H9 (cell line): ENCODE data around the gene SCO2. TPM values are rescaled to one million over a fixed set of nuclear protein-coding genes. Genes with fewer than 3 reads are reported as not detected.

Source experiments
- DNase-seq: peaks from one replicate; pipeline ENCODE4 v3.0.0-alpha.2; 2017
- H2AFZ ChIP-seq: one replicate; pipeline ENCODE4 v1.6.1; 2013; ENCODE audit warnings: mild to moderate bottlenecking, low read length, control low read depth, moderate library complexity
- H2AK5ac ChIP-seq: 2 replicates; pipeline ENCODE4 v1.6.1; 2013; ENCODE audit warnings: low read length, control low read depth, mixed read lengths; ENCODE audit not compliant: insufficient read length
- H2BK120ac ChIP-seq: one replicate; pipeline ENCODE4 v1.6.1; 2013; ENCODE audit warnings: low read depth, mild to moderate bottlenecking, low read length, control low read depth, inconsistent platforms; ENCODE audit not compliant: poor library complexity, severe bottlenecking
- H2BK12ac ChIP-seq: 2 replicates; pipeline ENCODE4 v1.6.1; 2013; ENCODE audit warnings: low read length, control low read depth, mixed read lengths, low read depth; ENCODE audit not compliant: insufficient read length
- H2BK15ac ChIP-seq: 2 replicates; pipeline ENCODE4 v1.6.1; 2013; ENCODE audit warnings: low read depth, low read length, control low read depth
- H2BK20ac ChIP-seq: one replicate; pipeline ENCODE4 v1.6.1; 2013; ENCODE audit warnings: low read depth, mild to moderate bottlenecking, low read length, control low read depth, inconsistent platforms; ENCODE audit not compliant: poor library complexity, severe bottlenecking
- H2BK5ac ChIP-seq: 2 replicates; pipeline ENCODE4 v1.6.1; 2013; ENCODE audit warnings: low read length, control low read depth, mixed read lengths; ENCODE audit not compliant: insufficient read length
- H3K14ac ChIP-seq: 2 replicates; pipeline ENCODE4 v1.6.1; 2013; ENCODE audit warnings: low read length, control low read depth; ENCODE audit not compliant: insufficient read depth
- H3K18ac ChIP-seq: 2 replicates; pipeline ENCODE4 v1.6.1; 2013; ENCODE audit warnings: low read depth, mild to moderate bottlenecking, mixed read lengths, low read length, control low read depth; ENCODE audit not compliant: insufficient read length
- H3K23ac ChIP-seq: 2 replicates; pipeline ENCODE4 v1.6.1; 2013; ENCODE audit warnings: low read length, control low read depth, mixed read lengths, low read depth; ENCODE audit not compliant: insufficient read length
- H3K23me2 ChIP-seq: 2 replicates; pipeline ENCODE4 v1.6.1; 2013; ENCODE audit warnings: low read depth, mild to moderate bottlenecking, mixed read lengths, low read length, control low read depth; ENCODE audit not compliant: insufficient read length, poor library complexity, severe bottlenecking
- H3K27ac ChIP-seq: 2 replicates; pipeline ENCODE4 v1.5.1; 2013; ENCODE audit warnings: low read length, control low read depth, mixed read lengths, low read depth; ENCODE audit not compliant: insufficient read length
- H3K27me3 ChIP-seq: 2 replicates; pipeline ENCODE4 v1.6.1; 2013; ENCODE audit warnings: low read length, control low read depth, inconsistent platforms; ENCODE audit not compliant: insufficient read depth
- H3K4ac ChIP-seq: 2 replicates; pipeline ENCODE4 v1.6.1; 2013; ENCODE audit warnings: low read depth, mild to moderate bottlenecking, control low read depth, inconsistent platforms, low read length, moderate library complexity
- H3K4me1 ChIP-seq: 2 replicates; pipeline ENCODE4 v1.6.1; 2013; ENCODE audit warnings: low read length, control low read depth, inconsistent platforms; ENCODE audit not compliant: insufficient read depth
- H3K4me2 ChIP-seq: 2 replicates; pipeline ENCODE4 v1.6.1; 2013; ENCODE audit warnings: low read length, control low read depth, mixed read lengths; ENCODE audit not compliant: insufficient read length, insufficient read depth
- H3K56ac ChIP-seq: 2 replicates; pipeline ENCODE4 v1.6.1; 2013; ENCODE audit warnings: low read depth, mild to moderate bottlenecking, mixed read lengths, low read length, control low read depth; ENCODE audit not compliant: insufficient read length
- H3K79me1 ChIP-seq: 2 replicates; pipeline ENCODE4 v1.6.1; 2013; ENCODE audit warnings: low read depth, mild to moderate bottlenecking, moderate library complexity, low read length, control low read depth, inconsistent platforms; ENCODE audit not compliant: insufficient read depth, poor library complexity, severe bottlenecking
- H3K79me2 ChIP-seq: 2 replicates; pipeline ENCODE4 v1.6.1; 2013; ENCODE audit warnings: low read length, control low read depth, inconsistent platforms; ENCODE audit not compliant: insufficient read depth
- H3K9ac ChIP-seq: 2 replicates; pipeline ENCODE4 v1.6.1; 2013; ENCODE audit warnings: low read length, control low read depth, mixed read lengths; ENCODE audit not compliant: insufficient read length; ENCODE audit errors: extremely low read depth
- H3K9me3 ChIP-seq: one replicate; pipeline ENCODE4 v1.6.1; 2013; ENCODE audit warnings: low read depth, low read length, inconsistent platforms; ENCODE audit not compliant: control insufficient read depth
- H3T11ph ChIP-seq: one replicate; pipeline ENCODE4 v1.6.1; 2013; ENCODE audit warnings: mild to moderate bottlenecking, low read length, control low read depth, inconsistent platforms
- H4K20me1 ChIP-seq: one replicate; pipeline ENCODE4 v1.6.1; 2013; ENCODE audit not compliant: control insufficient read depth, insufficient read length, insufficient read depth
- H4K5ac ChIP-seq: 2 replicates; pipeline ENCODE4 v1.6.1; 2013; ENCODE audit warnings: low read depth, mild to moderate bottlenecking, mixed read lengths, low read length, control low read depth; ENCODE audit not compliant: insufficient read length
- H4K8ac ChIP-seq: replicated peaks from 2 replicates; pipeline ENCODE4 v1.6.1; 2013; ENCODE audit warnings: low read length, control low read depth, mixed read lengths, low read depth; ENCODE audit not compliant: insufficient read length
- H4K91ac ChIP-seq: 2 replicates; pipeline ENCODE4 v1.6.1; 2013; ENCODE audit warnings: low read depth, mild to moderate bottlenecking, moderate library complexity, mixed read lengths, low read length, control low read depth; ENCODE audit not compliant: insufficient read length
- H3K27ac Mint-ChIP-seq, 3 experiments: 2 replicates in 2 of 3; 3 replicates in 1 of 3; pipeline ENCODE4 v1.8.0; 2020 to 2021; ENCODE audit warnings: mixed read lengths in 3 of 3, mild to moderate bottlenecking in 1 of 3, moderate library complexity in 1 of 3
- H3K27me3 Mint-ChIP-seq: 2 replicates; pipeline ENCODE4 v1.8.0; 2021; ENCODE audit warnings: low read depth, mild to moderate bottlenecking, moderate library complexity, mixed read lengths
- H3K36me3 Mint-ChIP-seq, 3 experiments: 2 replicates in 2 of 3; 3 replicates in 1 of 3; pipeline ENCODE4 v1.8.0; 2020 to 2021; ENCODE audit warnings: low read depth in 3 of 3, mixed read lengths in 3 of 3; ENCODE audit not compliant: insufficient read depth in 1 of 3
- H3K4me1 Mint-ChIP-seq, 2 experiments: 2 replicates each; pipeline ENCODE4 v1.8.0; 2020; ENCODE audit warnings: mixed read lengths in 2 of 2
- H3K4me3 Mint-ChIP-seq, 2 experiments: 2 replicates in 1 of 2; 3 replicates in 1 of 2; pipeline ENCODE4 v1.8.0; 2020 to 2021; ENCODE audit warnings: mild to moderate bottlenecking in 2 of 2, mixed read lengths in 2 of 2, moderate library complexity in 1 of 2
- H3K9me3 Mint-ChIP-seq, 2 experiments: 2 replicates in 1 of 2; 3 replicates in 1 of 2; pipeline ENCODE4 v1.8.0; 2020; ENCODE audit warnings: mild to moderate bottlenecking in 2 of 2, mixed read lengths in 2 of 2, moderate library complexity in 1 of 2
- CTCF ChIP-seq: fragments of 200-600 bp; sonication (generic); conservative IDR thresholded peaks from 3 replicates; pipeline ENCODE4 v1.8.0; 2021; ENCODE audit warnings: antibody characterized with exemption, mild to moderate bottlenecking
- WGBS: extraction: QIAGEN DNeasy Blood & Tissue Kit; methylation state at CpG from one replicate; pipeline ENCODE4 v1.1.7; 2013; ENCODE audit warnings: missing lambda C conversion rate, low lambda C conversion rate, mixed read lengths; ENCODE audit not compliant: insufficient read length; ENCODE audit errors: extremely low coverage; 5-methylcytosine and 5-hydroxymethylcytosine counted together
- total RNA-seq: library from RNA; stranded (reverse); gene quantifications from 2 replicates; pipeline ENCODE4 v1.2.1, GENCODE V29; 2021

The SCO2 gene
- total RNA-seq, 1 experiment from 2014 or later, result 3.3 TPM

GRCh38 chr22:50523458-50523805, 2.0 kb downstream of the SCO2 start:
- Histone ChIP-seq H3T11ph (no peak overlapping the region), H3K23me2 (peaks cover 3% of the 10 kb centered on the region), H3K79me1 (no peaks in the 10 kb centered on the region), H3K18ac (no peak overlapping the region), H2BK5ac (no peak overlapping the region), H2BK20ac (no peak overlapping the region), H3K9me3 (no peaks in the 10 kb centered on the region), H3K79me2 (no peaks in the 10 kb centered on the region), H4K91ac (no peak overlapping the region), H3K9ac (no peak overlapping the region), H3K14ac (no peak overlapping the region), H4K8ac (no peak overlapping the region), H4K5ac (no peak overlapping the region), H3K56ac (no peak overlapping the region), H4K20me1 (no peaks in the 10 kb centered on the region), H3K23ac (no peak overlapping the region), H2BK120ac (no peak overlapping the region), H2BK12ac (no peak overlapping the region), H2AK5ac (no peak overlapping the region), H3K27ac (no peak overlapping the region), H2AFZ (no peak overlapping the region), H2BK15ac (no peak overlapping the region), H3K4me2 (no peak overlapping the region), H3K27me3 (peaks cover 5% of the 10 kb centered on the region; the same call in 1 of the 2 replicates), H3K4ac (no peak overlapping the region), H3K4me1 (peaks cover 3% of the 10 kb centered on the region; the same call in 1 of the 2 replicates)
- H3K4me1 Mint-ChIP-seq, result peaks cover 11 to 15% of the 10 kb centered on the region in 2 experiments
- peaks cover 19% of the 10 kb centered on the region for H3K27me3 Mint-ChIP-seq
- no peaks in the 10 kb centered on the region; a peak in 1 of 5 replicates for H3K9me3 Mint-ChIP-seq
- TF ChIP-seq CTCF, result no peak
- H3K27ac Mint-ChIP-seq, result no peak overlapping the region
- H3K4me3 Mint-ChIP-seq, result peak overlapping the region in 1 of 2 experiments; percentile 38; a peak in 2 of 5 replicates
- WGBS, result no CpG with 5 or more reads among the region's 16 CpGs
- peaks cover 7 to 44% (median 32%) of the 10 kb centered on the region in 3 experiments; a peak in 6 of 7 replicates for H3K36me3 Mint-ChIP-seq
- no peak for DNase-seq
